Esophagus muscularis mucosa (tissue), 4 donors: ENCODE measurements around the gene BMP2K. TPM values are rescaled to one million over a fixed set of nuclear protein-coding genes. Genes with fewer than 3 reads are reported as not detected.
A peak's percentile ranks its signal among the peaks of the same experiment; 100 is the strongest.

Experiments
- DNase-seq: peaks from one replicate; pipeline ENCODE4 v3.0.0-alpha.2; 2017; ENCODE audit errors: extremely low spot score
- H3K27ac ChIP-seq, 4 donors: fragments of 200-600 bp; sonication (generic); replicated peaks in 1 of 4; 1 replicate in 3 of 4; 2 replicates in 1 of 4; pipeline ENCODE4 v1.5.1; 2016 to 2019; ENCODE audit warnings: mild to moderate bottlenecking in 1 of 4
- H3K27me3 ChIP-seq, 4 donors: fragments of 200-600 bp; sonication (generic); one replicate each; pipeline versions ENCODE4 v1.5.1 to v1.6.0; 2016 to 2019
- H3K36me3 ChIP-seq, 4 donors: fragments of 200-600 bp; sonication (generic); one replicate each; pipeline ENCODE4 v1.5.1; 2016 to 2019
- H3K4me1 ChIP-seq, 4 donors: fragments of 200-600 bp; sonication (generic); one replicate each; pipeline ENCODE4 v1.5.1; 2016 to 2019
- H3K4me3 ChIP-seq, 4 donors: fragments of 200-600 bp; sonication (generic); 1 replicate in 2 of 4; 2 replicates in 2 of 4; pipeline ENCODE4 v1.5.1; 2016 to 2019; ENCODE audit warnings: mild to moderate bottlenecking in 4 of 4, moderate library complexity in 1 of 4
- H3K9me3 ChIP-seq, 4 donors: fragments of 200-600 bp; sonication (generic); 1 replicate in 3 of 4; 2 replicates in 1 of 4; pipeline ENCODE4 v1.5.1; 2016 to 2019
- CTCF ChIP-seq, 3 experiments: fragments of 200-600 bp in 2 of 3; fragments of 450-650 bp in 1 of 3; sonication (generic) in 2 of 3; IDR thresholded peaks; one replicate each; pipeline ENCODE4 v1.5.1; 2017 to 2019; ENCODE audit warnings: antibody characterized with exemption in 3 of 3, mild to moderate bottlenecking in 2 of 3, moderate library complexity in 1 of 3
- EP300 ChIP-seq: sonication (generic); formaldehyde crosslinking; IDR thresholded peaks from one replicate; pipeline ENCODE4 v1.6.1; 2017; ENCODE audit warnings: antibody characterized with exemption
- POLR2A ChIP-seq: fragments of 450-650 bp; IDR thresholded peaks from one replicate; pipeline ENCODE4 v1.6.1; 2017; ENCODE audit warnings: antibody characterized with exemption, moderate library complexity, mild to moderate bottlenecking, low read depth
- POLR2AphosphoS5 ChIP-seq, 2 donors: sonication (generic); formaldehyde crosslinking; IDR thresholded peaks; one replicate each; pipeline ENCODE4 v1.6.1; 2017; ENCODE audit warnings: antibody characterized with exemption in 2 of 2
- WGBS: methylation state at CpG from one replicate; pipeline ENCODE4 v1.1.5; 2018; 5-methylcytosine and 5-hydroxymethylcytosine counted together
- intact Hi-C: fragments of 100-400 bp; cut with DNase I; formaldehyde crosslinking; loops from one replicate; pipeline ENCODE4 v1.15.1; 2023
- total RNA-seq, 4 donors: library from RNA; depleted of rRNA; stranded (reverse); fragments of >200 nt; gene quantifications; one replicate each; pipeline versions ENCODE4 v1.1.0 to v1.2.1, GENCODE V29; 2016

BMP2K gene
- total RNA-seq, 4 donors from 2014 or later = 42.5 to 53.0 (median 45.0) TPM

DNA sequence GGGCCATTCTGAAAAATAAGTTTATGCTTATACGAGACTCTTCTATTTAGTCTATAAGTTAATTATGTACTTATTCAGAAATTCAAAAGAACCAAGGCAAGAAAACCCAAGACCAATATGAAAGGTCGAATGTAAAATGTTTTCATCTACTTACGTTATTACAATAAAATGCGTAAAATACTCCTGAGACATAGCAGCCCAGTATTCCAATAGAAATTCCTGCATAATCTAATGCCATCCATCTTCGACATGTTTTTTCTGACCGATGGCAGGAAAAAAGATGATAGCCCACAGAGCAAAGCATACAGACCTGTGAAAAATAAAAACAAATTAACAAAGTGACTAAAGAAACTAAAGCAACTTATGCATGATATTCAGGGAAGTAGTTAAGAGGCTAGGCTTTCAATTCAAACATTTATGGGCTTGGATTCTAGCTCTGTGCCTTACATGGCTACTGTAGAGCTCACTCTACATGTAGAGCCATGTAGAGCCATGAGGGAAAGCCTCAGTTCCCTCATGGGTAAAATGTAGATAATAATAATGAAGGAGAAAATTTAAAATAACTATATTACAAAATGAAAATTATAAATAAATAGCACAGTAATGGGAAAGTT lies 154.0 kb downstream of the BMP2K start:
- 94% methylated on average over 6 of the region's 6 CpGs for WGBS
- Histone ChIP-seq H3K27me3 (no peaks in the 10 kb centered on the region), H3K9me3 (no peaks in the 10 kb centered on the region), H3K36me3 (peaks cover 17 to 77% (median 34%) of the 10 kb centered on the region in 4 donors), H3K4me3 (no peak overlapping the region), H3K4me1 (peaks cover 0 to 8% (median 5%) of the 10 kb centered on the region in 4 donors), H3K27ac (no peak overlapping the region)
- DNase-seq = no peak
- intact Hi-C loops = no loop called here
- TF ChIP-seq POLR2A = no peak
- TF ChIP-seq CTCF (IDR thresholded peaks at IDR 0.05) = no peak
- no peak for TF ChIP-seq POLR2AphosphoS5 (IDR thresholded peaks at IDR 0.05)
- TF ChIP-seq EP300 = no peak

- peaks cover 0 to 17% (median 1%) of the 10 kb centered on the region in 4 donors for H3K36me3 ChIP-seq
- DNase-seq = no peak
- H3K4me1 ChIP-seq = peaks cover 13 to 48% (median 45%) of the 10 kb centered on the region in 4 donors
- TF ChIP-seq POLR2AphosphoS5 (IDR thresholded peaks at IDR 0.05) = no peak
- 83% methylated on average over 4 of the region's 4 CpGs for WGBS
- peak overlapping the region in 2 of 4 donors; percentile 72 to 92 for H3K4me3 ChIP-seq
- intact Hi-C loops = no loop called here
- H3K9me3 ChIP-seq = no peaks in the 10 kb centered on the region
- H3K27me3 ChIP-seq = no peaks in the 10 kb centered on the region
- H3K27ac ChIP-seq = no peak overlapping the region
Measured at GRCh38 chr4:78936989-78937388, 160.8 kb downstream of the BMP2K start.

DNA sequence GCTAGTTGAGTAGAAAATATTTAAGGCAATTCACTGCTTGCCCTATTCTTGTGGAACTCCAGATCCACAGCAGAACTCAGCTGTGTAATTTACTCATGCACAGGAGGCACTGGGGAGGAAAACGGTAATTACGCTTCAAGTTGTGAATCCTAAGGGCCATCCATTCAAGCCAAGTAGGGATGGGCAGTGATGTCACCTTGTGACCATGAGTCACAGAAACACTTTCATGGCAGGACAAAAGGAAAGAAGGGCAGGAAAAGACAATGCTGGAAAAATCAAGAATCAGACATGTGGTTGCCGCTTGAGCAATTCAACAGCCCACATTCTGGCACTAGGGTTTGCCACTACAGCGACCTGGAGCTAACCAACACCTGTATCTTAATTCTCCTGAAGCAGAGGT lies 161.7 kb downstream of the BMP2K start:
- no peak for DNase-seq

GRCh38 chr4:78938474-78938867 lies 162.3 kb downstream of the BMP2K start:
- peaks cover 0 to 6% (median 0%) of the 10 kb centered on the region in 4 donors for H3K36me3 ChIP-seq
- H3K4me1 ChIP-seq = peaks cover 13 to 48% (median 45%) of the 10 kb centered on the region in 4 donors
- DNase-seq = no peak
- TF ChIP-seq CTCF (IDR thresholded peaks at IDR 0.05) = no peak
- 1% methylated on average over 7 of the region's 7 CpGs for WGBS
- no peaks in the 10 kb centered on the region for H3K9me3 ChIP-seq
- peak overlapping the region; percentile 85 to 91 (median 89) for H3K27ac ChIP-seq
- no peaks in the 10 kb centered on the region for H3K27me3 ChIP-seq
- peak overlapping the region; percentile 72 to 98 (median 86) for H3K4me3 ChIP-seq
- intact Hi-C loops = no loop called here

More for the DNA sequence above, 161.7 kb downstream of the BMP2K start:
- H3K27me3 ChIP-seq = no peaks in the 10 kb centered on the region
- 95% methylated on average over 4 of the region's 4 CpGs for WGBS
- H3K36me3 ChIP-seq = peaks cover 0 to 10% (median 0%) of the 10 kb centered on the region in 4 donors
- TF ChIP-seq CTCF (IDR thresholded peaks at IDR 0.05) = no peak
- TF ChIP-seq POLR2A = no peak
- no peak for TF ChIP-seq EP300
- no peak for TF ChIP-seq POLR2AphosphoS5 (IDR thresholded peaks at IDR 0.05)
- no peaks in the 10 kb centered on the region for H3K9me3 ChIP-seq
- H3K27ac ChIP-seq = peak overlapping the region in 3 of 4 donors; percentile 13 to 91 (median 87)
- H3K4me3 ChIP-seq = peak overlapping the region; percentile 72 to 98 (median 86)
- intact Hi-C loops = no loop called here
- peaks cover 13 to 48% (median 45%) of the 10 kb centered on the region in 4 donors for H3K4me1 ChIP-seq

- DNase-seq = no peak
- Histone ChIP-seq H3K36me3 (peaks cover 0 to 2% (median 0%) of the 10 kb centered on the region in 4 donors), H3K9me3 (no peaks in the 10 kb centered on the region), H3K4me3 (peak within 1 kb of the TSS; percentile 72 to 98 (median 86)), H3K27me3 (no peaks in the 10 kb centered on the region), H3K4me1 (peaks cover 13 to 48% (median 45%) of the 10 kb centered on the region in 4 donors), H3K27ac (peak within 1 kb of the TSS; percentile 85 to 91 (median 89))
- intact Hi-C loops = no loop called here
- WGBS = under 1% methylated on average over 28 of the region's 77 CpGs
- TF ChIP-seq POLR2A (peak; percentile 8), POLR2AphosphoS5 (IDR thresholded peaks at IDR 0.05) (peak; percentile 78 to 86), CTCF (IDR thresholded peaks at IDR 0.05) (no peak), EP300 (no peak)
Measured at GRCh38 chr4:78938868-78939666, 162.9 kb downstream of the BMP2K start, which contains the start of gene PAQR3. TSS of gene PAQR3 (minus strand) at chr4:78939438. CDS start at chr4:78939224, 214 bp downstream.
